Loucy (cell line): ENCODE measurements around the gene LEUTX.
"Not testable (repeated sequence)": the region's sequence is repeated elsewhere in the genome, so short reads cannot be mapped to it uniquely, and the experiment has no call there.

ENCODE experiments used
- H2AFZ ChIP-seq: fragments of 200-600 bp; sonication (generic); 2 replicates; pipeline ENCODE4 v1.6.0; 2016; ENCODE audit warnings: antibody characterized with exemption, mild to moderate bottlenecking, low read length, moderate library complexity
- H3F3A ChIP-seq: fragments of 200-600 bp; 2 replicates; pipeline ENCODE4 v1.6.0; 2016; ENCODE audit warnings: antibody characterized with exemption, low read depth, mild to moderate bottlenecking
- H3K27me3 ChIP-seq: fragments of 200-600 bp; sonication (generic); 2 replicates; pipeline ENCODE4 v1.6.1; 2014; ENCODE audit warnings: low read length, mild to moderate bottlenecking; ENCODE audit not compliant: insufficient read depth, poor library complexity, severe bottlenecking
- H3K36me3 ChIP-seq: fragments of 200-600 bp; sonication (generic); 2 replicates; pipeline ENCODE4 v1.6.1; 2016; ENCODE audit warnings: low read length; ENCODE audit not compliant: insufficient read depth
- H3K4me1 ChIP-seq: fragments of 200-600 bp; sonication (generic); 2 replicates; pipeline ENCODE4 v1.5.1; 2014; ENCODE audit warnings: low read length, mild to moderate bottlenecking; ENCODE audit not compliant: insufficient read depth, poor library complexity, severe bottlenecking
- H3K4me2 ChIP-seq: fragments of 200-600 bp; sonication (generic); 2 replicates; pipeline ENCODE4 v1.6.0; 2014; ENCODE audit warnings: antibody characterized with exemption, low read length, low read depth, mild to moderate bottlenecking; ENCODE audit not compliant: poor library complexity, severe bottlenecking
- H3K4me3 ChIP-seq: fragments of 200-600 bp; sonication (generic); 2 replicates; pipeline ENCODE4 v1.5.1; 2014; ENCODE audit warnings: low read length, mild to moderate bottlenecking, mixed read lengths; ENCODE audit not compliant: poor library complexity, severe bottlenecking
- H3K79me2 ChIP-seq: fragments of 200-600 bp; sonication (generic); 2 replicates; pipeline ENCODE4 v1.6.1; 2014; ENCODE audit warnings: low read length; ENCODE audit not compliant: insufficient read depth
- H3K9ac ChIP-seq: fragments of 200-600 bp; sonication (generic); 2 replicates; pipeline ENCODE4 v1.6.0; 2014; ENCODE audit warnings: mild to moderate bottlenecking, low read depth, low read length, moderate library complexity; ENCODE audit not compliant: poor library complexity, severe bottlenecking
- H3K9me2 ChIP-seq: fragments of 200-600 bp; sonication (generic); replicated peaks from 2 replicates; pipeline ENCODE4 v1.6.1; 2016; ENCODE audit warnings: low read depth, low read length, mixed read lengths
- H3K9me3 ChIP-seq: fragments of 200-600 bp; sonication (generic); 2 replicates; pipeline ENCODE4 v1.6.1; 2014; ENCODE audit warnings: mild to moderate bottlenecking, antibody characterized with exemption, low read length, low read depth; ENCODE audit not compliant: insufficient read depth
- H4K20me1 ChIP-seq: fragments of 200-600 bp; sonication (generic); 2 replicates; pipeline ENCODE4 v1.6.0; 2014; ENCODE audit warnings: antibody characterized with exemption, low read length, mild to moderate bottlenecking; ENCODE audit not compliant: insufficient read depth, poor library complexity, severe bottlenecking
- CTCF ChIP-seq: fragments of 200-600 bp; sonication (generic); conservative IDR thresholded peaks from 2 replicates; pipeline ENCODE4 v1.5.1; 2014; ENCODE audit warnings: mild to moderate bottlenecking, antibody characterized with exemption, low read length
- EZH2phosphoT487 ChIP-seq: fragments of 200-600 bp; IDR thresholded peaks from 2 replicates; pipeline ENCODE4 v1.6.1; 2018; ENCODE audit warnings: antibody characterized with exemption, mild to moderate bottlenecking, moderate library complexity, borderline replicate concordance

The LEUTX gene

GRCh38 chr19:39813264-39813993 lies 34.8 kb downstream of the LEUTX start:
- Histone ChIP-seq H3K9me3 (no peaks in the 10 kb centered on the region), H2AFZ (no peak overlapping the region), H3F3A (no peaks in the 10 kb centered on the region), H3K79me2 (no peaks in the 10 kb centered on the region), H3K27me3 (no peaks in the 10 kb centered on the region), H3K9ac (no peak overlapping the region), H3K4me1 (no peaks in the 10 kb centered on the region), H3K9me2 (no peaks in the 10 kb centered on the region), H3K4me2 (no peak overlapping the region), H4K20me1 (no peaks in the 10 kb centered on the region), H3K36me3 (no peaks in the 10 kb centered on the region), H3K4me3 (no peak overlapping the region)
- TF ChIP-seq EZH2phosphoT487 (no peak), CTCF (no peak)

GRCh38 chr19:39814111-39814510 lies 35.5 kb downstream of the LEUTX start:
- not testable (repeated sequence) for H3F3A ChIP-seq, H4K20me1 ChIP-seq, H3K4me2 ChIP-seq, H3K9ac ChIP-seq, H3K9me2 ChIP-seq, H2AFZ ChIP-seq, H3K4me3 ChIP-seq, H3K79me2 ChIP-seq, H3K36me3 ChIP-seq, H3K9me3 ChIP-seq, H3K4me1 ChIP-seq, H3K27me3 ChIP-seq

DNA sequence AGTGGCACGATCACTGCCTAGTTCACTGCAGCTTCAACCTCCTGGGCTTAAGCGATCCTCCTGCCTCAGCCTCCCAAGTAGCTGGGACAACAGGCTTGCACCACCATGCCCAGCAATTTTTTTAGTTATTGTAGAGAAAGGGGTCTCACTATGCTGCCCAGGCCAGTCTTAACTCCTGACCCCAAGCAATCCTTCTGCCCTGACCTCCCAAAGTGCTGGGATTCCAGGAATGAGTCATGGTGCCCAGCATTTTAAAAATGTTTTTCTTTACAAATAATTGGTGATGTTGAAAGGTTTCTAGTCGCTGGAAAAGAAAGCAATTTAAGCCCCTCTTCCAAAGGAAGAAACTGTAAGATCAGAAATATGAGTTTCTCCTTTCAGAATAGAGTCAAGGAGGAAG lies 35.9 kb downstream of the LEUTX start:
- H3K4me2 ChIP-seq: no peak overlapping the region
- H2AFZ ChIP-seq: no peak overlapping the region
- H4K20me1 ChIP-seq: no peaks in the 10 kb centered on the region
- H3K9me3 ChIP-seq: no peaks in the 10 kb centered on the region
- no peak overlapping the region for H3K9ac ChIP-seq
- H3K4me3 ChIP-seq: no peak overlapping the region
- no peaks in the 10 kb centered on the region for H3K79me2 ChIP-seq
- no peaks in the 10 kb centered on the region for H3K27me3 ChIP-seq
- H3K36me3 ChIP-seq: no peaks in the 10 kb centered on the region
- no peaks in the 10 kb centered on the region for H3F3A ChIP-seq
- no peaks in the 10 kb centered on the region for H3K9me2 ChIP-seq
- no peaks in the 10 kb centered on the region for H3K4me1 ChIP-seq
- no peak for TF ChIP-seq CTCF
- no peak for TF ChIP-seq EZH2phosphoT487
